Epithelial cell of esophagus (primary cell): ENCODE results near the gene GPC6.

Source experiments
- DNase-seq: peaks from one replicate; pipeline ENCODE4 v3.0.0; 2010; ENCODE audit warnings: low read depth
- H3K4me3 ChIP-seq: 2 replicates; pipeline ENCODE4 v1.5.1; 2011; ENCODE audit warnings: mild to moderate bottlenecking, low read length, control low read depth
- TF ChIP-seq, protein P1 (sequence below): IDR thresholded peaks from 2 replicates; pipeline ENCODE4 v1.5.1; 2011; ENCODE audit warnings: low read depth, mild to moderate bottlenecking, low read length, control low read depth, inconsistent platforms; ENCODE audit not compliant: insufficient read depth; ENCODE audit errors: missing control alignments

GPC6 gene

DNA sequence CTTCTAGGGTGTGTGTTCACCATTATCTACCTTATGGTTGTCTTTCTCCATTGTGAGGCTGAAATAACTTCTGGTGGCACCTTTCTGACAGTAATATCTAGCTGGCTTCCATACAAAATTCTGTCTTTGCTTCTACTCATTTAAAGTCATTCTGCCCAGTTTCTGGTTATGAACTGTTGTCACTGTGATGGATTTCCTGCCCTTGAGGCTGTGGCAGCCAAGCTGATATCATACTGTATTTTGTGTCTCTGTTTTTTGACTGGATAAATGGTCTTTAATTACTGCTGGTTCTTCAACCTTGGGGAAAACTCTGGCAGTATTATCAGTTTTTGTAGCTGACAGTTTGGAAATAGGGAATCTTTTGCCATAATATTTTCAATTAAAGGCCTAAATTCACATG, 233.4 kb downstream of the GPC6 start:
- TF ChIP-seq, protein P1, sequence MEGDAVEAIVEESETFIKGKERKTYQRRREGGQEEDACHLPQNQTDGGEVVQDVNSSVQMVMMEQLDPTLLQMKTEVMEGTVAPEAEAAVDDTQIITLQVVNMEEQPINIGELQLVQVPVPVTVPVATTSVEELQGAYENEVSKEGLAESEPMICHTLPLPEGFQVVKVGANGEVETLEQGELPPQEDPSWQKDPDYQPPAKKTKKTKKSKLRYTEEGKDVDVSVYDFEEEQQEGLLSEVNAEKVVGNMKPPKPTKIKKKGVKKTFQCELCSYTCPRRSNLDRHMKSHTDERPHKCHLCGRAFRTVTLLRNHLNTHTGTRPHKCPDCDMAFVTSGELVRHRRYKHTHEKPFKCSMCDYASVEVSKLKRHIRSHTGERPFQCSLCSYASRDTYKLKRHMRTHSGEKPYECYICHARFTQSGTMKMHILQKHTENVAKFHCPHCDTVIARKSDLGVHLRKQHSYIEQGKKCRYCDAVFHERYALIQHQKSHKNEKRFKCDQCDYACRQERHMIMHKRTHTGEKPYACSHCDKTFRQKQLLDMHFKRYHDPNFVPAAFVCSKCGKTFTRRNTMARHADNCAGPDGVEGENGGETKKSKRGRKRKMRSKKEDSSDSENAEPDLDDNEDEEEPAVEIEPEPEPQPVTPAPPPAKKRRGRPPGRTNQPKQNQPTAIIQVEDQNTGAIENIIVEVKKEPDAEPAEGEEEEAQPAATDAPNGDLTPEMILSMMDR, result no peak
- H3K4me3 ChIP-seq, result no peak overlapping the region
- DNase-seq, result no peak

DNA sequence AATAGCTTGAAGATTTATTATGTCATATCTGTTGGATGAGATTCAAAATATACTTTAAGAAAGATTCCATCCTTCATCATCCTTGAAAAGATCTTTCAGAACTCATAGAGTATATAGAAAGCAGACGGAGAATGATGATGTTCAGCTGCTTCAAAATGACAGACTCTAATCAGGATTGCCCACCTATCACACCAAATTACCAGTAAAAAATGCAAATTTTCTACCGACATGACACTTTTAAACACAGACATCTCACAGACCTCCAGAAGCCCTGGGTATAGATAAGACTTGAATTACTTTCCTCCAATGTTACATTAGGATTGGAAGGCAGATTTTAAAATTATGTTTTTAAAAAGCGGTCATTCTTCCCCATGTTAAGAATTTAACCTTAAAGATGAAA, 235.5 kb downstream of the GPC6 start:
- no peak overlapping the region for H3K4me3 ChIP-seq
- TF ChIP-seq, protein P1, result no peak
- DNase-seq, result no peak

DNA sequence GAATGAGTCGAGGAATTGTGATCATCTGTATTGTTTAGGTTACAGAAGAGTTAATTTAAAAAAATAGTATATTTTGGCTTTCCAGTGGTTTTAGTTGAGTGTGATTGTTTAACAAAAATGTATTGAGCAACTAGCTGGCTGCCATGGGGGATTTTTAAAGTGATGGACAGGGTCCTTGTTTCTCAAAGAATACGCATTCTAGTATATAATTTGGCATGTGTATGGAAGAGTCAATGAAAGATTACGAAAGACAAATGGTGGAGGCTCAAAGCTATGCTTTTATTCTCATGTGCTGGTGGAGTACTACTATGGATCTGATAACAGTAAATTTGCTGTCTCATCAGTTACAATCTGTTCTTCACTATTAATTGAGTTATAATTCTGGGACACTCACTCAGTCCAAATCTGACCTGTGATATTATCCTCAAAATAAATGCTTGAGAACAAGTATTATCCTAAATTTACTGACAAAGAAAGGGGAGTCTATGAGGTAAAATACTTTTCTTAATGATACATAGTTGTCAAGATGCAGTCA, 240.0 kb downstream of the GPC6 start:
- TF ChIP-seq, protein P1, result no peak
- H3K4me3 ChIP-seq, result no peak overlapping the region
- no peak for DNase-seq

DNA sequence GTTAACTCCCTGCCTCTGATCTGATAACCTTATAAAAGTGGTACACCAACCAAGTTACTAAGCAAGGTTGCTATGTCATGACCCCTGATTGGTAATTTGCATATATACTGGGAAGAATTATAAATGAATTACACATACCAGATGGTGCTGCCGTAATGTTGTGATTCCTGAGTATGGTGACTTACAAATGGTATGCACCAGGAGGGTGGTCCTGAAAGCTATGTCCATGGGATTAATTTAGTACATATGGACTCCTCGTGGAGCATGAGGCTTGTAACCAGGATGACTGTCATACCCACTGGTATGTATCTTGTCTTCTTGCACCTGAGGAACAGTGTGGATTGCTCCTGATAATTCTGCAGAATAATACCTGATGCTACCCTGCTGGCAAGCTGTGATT, 240.6 kb downstream of the GPC6 start:
- DNase-seq, result no peak
- no peak overlapping the region for H3K4me3 ChIP-seq
- TF ChIP-seq, protein P1, result no peak

DNA sequence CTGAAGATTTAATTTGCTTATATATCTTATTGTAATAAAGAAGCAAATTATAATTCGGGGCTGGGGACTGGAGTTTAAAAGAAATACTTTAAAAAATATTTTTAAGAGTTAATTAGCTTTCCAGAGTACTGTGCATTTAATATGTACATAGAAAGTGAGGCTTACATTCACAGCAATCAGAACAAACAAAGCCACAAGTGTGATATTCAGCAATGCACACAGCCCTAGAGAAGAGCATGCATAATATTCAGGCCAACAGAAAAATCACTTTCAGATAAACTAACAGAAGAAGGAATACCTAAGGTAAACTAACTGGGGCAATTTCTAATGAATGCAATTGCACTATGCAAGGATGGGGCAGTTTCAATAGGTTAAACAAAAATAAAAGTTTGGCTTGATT, 241.8 kb downstream of the GPC6 start:
- no peak overlapping the region for H3K4me3 ChIP-seq
- TF ChIP-seq, protein P1, result no peak
- no peak for DNase-seq

DNA sequence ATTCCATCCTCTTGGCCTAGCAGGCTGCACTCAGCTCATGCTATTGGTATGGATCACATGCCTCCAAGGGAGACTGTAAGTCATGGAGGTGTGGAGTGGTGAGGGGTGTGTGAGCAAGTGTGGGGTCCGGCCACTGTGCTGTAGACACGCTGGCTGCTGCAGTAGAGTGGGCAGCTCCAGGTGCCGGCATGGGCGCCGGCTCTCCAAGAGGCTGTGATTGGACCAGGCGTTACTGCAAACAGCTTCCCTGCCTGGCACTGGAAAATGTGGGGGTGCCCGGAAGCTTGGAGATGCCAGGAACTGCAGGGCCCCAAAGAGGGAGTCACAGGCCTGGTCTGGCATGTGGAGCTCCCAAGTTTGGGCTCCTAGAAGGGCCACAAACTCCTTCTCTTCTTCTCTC, 245.7 kb downstream of the GPC6 start:
- no peak overlapping the region for H3K4me3 ChIP-seq
- TF ChIP-seq, protein P1, result no peak
- DNase-seq, result no peak

DNA sequence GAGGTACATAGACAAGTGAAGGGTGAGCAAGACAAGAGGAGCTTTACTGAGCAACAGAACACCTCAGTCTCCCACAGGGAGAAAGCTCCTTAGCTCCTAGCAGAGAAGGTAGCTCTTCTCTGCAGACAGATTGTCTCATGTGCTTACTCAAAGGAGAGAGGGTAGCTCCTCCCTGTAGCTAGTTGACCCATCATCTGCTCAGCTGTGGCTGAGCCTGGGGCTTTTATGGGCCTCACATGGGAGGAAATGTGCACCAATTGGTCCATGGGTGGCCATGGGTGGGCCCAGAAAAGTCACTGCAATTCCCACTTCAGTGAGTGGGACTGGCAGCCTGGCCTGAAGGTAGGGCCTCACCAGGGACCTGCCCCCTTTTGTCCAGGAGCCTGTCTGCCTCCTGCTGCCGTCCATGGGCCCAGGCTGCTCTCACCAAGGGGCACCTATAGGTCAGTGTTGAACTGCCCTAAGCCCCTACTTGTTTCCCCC, 246.2 kb downstream of the GPC6 start:
- no peak overlapping the region for H3K4me3 ChIP-seq
- TF ChIP-seq, protein P1, result no peak
- no peak for DNase-seq
